GM04504 (cell line): ENCODE results near the gene FGGY.
"Not testable (repeated sequence)": the region's sequence is repeated elsewhere in the genome, so short reads cannot be mapped to it uniquely, and the experiment has no call there.

Experiments
- DNase-seq: peaks from one replicate; pipeline ENCODE4 v3.0.0-alpha.2; 2012; ENCODE audit warnings: low read depth

Gene FGGY

DNA sequence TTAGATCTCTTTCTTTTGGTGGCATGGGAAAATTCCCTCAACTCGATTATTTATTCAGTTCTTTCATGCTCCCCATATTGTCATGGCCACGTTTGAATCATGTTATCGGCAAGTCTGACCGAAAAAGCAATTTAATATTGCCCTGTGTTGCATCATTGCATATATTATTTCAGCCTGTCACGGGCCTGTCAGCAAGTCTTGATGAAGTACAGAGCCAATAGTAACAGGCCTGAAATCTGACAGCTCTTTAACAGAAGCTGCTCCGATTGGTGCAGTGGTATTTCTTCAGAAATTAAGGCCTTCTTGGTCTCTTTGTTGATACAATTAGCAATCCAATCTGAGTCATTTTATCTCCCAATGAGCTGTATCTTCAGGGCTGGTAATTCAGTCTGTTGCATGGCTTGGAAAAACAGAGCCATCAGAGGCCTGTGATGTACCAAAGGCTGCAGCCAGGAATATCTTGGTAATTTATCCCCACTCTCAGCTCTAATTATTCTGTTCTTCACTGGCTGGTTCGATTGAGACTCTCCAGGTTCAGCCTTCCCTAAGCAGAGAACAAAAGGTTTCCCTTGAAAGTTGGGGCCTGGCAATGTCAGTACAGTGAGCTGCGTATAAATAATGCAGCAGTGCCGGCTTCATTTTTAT is 149.5 kb downstream of the FGGY start:
- DNase-seq, result peak; percentile 68

DNA sequence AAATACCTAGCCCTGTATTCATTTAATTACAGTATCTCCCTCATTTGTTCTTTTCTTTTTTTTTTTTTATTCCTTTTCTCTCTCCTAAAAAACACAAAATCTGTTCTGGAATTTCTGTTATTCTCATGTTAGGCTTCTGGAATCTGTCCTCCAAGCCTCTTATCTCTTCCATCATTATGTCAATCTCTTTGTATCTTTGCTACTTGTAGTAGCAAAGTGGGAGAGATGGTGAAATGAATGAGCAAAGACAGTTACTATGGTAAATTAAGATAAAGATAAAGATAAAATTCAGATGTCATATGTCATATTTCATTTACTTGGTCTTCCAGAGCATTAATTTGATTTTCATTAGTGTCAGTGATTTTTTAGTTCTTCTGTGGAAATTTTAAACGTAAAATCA is 155.1 kb downstream of the FGGY start:
- no peak for DNase-seq

DNA sequence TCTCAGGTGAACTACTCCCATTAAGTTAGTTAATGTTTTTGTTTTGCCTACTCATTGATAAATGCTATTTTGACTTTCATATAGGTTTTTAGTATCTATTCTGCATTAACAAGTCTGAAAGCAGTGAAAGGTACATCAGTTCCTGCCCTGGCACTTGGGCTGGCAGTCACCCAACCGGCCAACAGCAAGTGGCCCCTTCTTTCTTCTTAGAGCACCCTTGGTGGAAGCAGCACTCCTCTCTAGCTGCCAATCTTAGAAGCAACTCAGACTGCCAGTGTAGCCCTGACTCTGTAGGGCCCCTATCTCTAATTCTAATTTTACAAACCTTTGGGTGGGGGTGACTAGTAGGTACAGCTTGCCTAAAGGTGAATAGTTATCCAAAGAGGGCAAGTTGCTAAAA is 155.7 kb downstream of the FGGY start:
- DNase-seq, result no peak

DNA sequence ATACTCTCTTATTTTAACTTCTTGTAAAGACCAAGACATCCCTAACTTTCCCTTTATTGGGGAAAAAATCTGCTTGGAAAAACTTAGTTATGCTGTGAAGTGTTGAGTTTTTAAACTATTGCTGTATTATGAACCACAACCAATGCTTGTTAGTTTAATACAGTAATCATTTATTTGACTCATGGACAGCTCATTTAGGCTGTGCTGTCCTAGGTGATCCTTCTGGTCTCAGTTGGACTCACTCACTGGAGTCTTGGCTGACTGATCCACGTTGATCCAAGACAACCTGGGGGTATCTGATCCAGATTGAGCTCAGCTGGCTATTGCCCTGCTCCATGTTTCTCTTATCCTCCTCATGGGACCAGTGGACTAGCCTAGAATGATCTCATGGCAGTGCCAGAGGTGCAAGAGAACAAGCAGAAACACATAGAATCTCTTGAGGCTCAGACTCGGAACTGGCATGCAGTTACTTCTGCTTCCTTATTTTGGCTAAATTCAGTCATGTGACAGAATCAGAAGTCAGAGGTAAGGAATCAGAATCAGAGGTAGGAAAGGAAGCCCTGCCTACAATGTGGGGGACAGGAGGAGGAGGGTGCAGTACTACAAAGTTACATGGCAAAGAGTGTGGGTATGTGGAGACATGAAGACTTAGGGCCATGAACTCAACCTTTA is 156.5 kb downstream of the FGGY start:
- no peak for DNase-seq

DNA sequence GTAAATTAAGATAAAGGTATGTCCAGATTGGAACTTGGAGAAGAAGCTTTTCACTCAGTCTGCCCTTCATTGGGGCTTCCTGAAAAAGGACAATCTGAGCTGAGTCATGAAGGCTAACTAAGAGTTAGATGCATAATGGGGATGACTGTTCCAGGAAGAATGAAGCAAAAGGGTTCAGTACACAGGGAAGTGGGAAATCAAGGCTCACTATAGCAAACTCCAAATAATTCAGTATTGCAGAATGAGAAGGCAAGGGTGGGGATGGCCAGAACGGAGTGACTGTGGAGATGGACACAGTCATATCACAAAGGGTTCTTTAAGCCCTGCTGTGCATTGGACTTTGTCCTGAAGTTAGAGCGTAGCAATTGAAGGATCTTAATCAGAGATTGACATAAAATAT is 158.3 kb downstream of the FGGY start:
- no peak for DNase-seq

DNA sequence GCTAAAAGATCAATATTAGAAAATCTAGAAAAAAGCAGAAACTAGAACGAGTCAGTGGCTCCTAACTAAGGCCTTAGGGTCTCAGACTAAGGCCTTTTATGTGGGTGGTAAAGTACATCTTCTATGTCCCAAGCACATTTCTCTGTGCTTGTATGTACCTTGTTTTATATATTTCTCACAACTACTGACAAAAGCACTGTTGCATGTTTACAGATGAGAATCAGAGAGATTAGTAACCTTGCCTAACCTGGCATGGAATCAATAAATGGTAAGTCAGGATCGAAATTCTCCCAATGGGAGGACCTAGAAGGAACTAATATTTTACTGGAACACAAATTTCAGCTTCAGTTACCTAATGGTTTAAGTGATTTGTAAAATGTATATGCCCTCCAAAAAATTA is 160.9 kb downstream of the FGGY start:
- DNase-seq, result no peak

DNA sequence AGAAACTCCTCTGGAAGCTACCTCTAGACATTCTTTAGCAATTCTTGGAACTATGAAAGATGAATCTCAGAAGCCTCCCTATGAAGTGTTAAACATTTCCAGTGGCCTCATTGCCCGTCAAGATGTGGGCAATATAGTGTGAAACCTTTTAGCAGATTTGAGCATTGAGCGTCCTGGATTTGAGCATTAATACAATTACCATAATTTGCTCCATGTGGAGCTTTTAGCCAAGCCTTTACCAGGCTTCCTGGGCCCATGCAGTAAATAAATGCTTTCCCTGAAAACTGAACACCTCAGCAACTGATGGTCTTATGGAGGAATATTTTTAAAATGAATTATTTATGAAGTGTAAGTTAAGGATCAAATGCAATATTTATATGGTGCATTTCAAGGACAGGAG is 162.0 kb downstream of the FGGY start:
- DNase-seq, result no peak

DNA sequence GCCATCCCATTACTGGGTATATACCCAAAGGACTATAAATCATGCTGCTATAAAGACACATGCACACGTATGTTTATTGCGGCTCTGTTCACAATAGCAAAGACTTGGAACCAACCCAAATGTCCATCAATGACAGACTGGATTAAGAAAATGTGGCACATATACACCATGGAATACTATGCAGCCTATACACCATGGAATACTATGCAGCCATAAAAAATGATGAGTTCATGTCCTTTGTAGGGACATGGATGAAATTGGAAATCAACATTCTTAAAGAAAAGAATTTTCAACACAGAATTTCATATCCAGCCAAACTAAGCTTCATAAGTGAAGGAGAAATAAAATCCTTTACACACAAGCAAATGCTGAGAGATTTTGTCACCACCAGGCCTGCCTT is 166.0 kb downstream of the FGGY start:
- DNase-seq, result not testable (repeated sequence)

DNA sequence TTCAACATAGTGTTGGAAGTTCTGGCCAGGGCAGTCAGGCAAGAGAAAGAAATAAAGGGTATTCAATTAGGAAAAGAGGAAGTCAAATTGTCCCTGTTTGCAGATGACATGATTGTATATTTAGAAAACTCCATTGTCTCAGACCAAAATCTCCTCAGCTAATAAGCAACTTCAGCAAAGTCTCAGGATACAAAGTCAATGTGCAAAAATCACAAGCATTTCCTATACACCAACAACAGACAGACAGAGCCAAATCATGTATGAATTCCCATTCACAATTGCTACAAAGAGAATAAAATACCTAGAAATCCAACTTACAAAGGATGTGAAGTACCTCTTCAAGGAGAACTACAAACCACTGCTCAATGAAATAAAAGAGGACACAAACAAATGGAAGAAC is 168.6 kb downstream of the FGGY start:
- DNase-seq, result not testable (repeated sequence)

DNA sequence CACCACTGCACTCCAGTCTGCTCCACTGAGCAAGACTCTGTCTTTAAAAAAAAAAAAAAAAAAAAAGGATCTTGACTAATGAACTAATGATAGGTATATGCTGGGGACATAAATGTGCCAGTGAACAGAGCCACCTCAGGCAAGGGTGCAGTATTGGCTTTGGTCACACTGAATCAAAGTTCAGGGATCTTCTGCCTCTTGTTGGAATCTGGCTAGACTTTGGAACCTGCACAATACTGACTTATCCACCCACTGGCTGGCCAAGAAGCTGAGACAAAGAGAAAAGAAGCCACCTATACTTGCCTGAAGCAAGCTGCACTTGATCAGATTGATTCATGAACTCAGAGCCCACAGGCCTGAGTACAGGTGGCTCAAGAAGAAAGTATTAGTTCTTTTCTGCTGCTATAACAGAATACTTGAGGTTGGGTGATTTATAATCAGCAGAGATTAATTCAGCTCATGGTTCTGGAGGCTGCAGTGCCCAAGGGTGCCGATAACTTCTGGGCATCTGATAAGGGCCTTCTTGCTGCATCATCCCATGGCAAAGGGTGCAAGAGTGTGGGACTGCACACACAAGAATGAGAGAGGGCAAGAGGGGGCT is 172.0 kb downstream of the FGGY start:
- no peak for DNase-seq

DNA sequence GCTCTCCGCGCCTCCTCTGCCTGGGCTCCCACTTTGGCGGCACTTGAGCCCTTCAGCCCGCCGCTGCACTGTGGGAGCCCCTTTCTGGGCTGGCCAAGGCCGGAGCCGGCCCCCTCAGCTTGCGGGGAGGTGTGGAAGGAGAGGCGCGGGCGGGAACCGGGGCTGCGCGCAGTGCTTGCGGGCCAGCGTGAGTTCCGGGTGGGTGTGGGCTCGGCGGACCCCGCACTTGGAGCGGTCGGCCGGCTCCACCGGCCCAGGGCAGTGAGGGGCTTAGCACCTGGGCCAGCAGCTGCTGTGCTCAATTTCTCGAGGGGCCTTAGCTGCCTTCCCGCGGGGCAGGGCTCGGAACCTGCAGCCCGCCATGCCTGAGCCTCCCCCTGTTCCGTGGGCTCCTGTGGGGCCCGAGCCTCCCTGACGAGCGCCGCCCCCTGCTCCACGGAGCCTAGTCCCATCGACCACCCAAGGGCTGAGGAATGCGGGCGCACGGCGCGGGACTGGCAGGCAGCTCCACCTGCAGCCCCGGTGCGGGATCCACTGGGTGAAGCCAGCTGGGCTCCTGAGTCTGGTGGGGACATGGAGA is 175.2 kb downstream of the FGGY start:
- not testable (repeated sequence) for DNase-seq

DNA sequence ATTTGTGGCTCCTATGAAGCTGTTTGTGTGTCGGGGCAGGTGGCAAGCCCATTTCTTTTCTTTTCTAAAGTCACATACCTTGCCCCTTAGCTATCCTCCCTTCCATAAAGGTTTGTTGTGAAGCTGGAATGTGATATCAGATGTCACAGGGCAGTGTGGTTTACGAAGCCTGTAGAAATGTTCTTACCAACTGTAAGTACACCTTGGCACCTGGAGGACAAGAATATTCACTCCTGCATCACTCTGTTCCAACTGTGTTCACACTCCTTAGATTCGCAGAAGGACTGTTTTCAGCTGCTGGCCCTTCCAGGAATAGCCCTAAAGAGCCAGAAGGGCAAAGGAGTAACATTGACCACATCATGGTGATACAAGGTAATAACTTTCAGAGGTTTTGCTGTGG is 176.9 kb downstream of the FGGY start:
- DNase-seq, result no peak

DNA sequence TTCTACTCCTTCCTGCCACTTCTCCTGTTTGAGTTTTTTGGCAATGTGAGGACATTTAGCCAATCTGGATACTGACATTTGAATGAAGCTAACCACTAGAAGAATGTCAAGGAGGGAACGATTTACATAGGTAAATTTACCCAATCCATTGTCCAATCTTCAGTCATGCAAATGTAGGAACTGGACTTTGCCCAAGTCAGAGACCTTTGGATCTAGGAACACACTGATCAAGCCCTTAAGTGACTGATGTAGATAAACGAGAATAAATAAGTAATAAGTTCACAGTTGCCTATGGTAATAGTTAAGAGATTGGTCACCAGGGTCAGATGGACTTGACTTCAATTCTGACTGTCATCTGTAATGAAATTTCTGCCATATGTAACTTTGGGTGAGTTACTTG is 177.6 kb downstream of the FGGY start:
- no peak for DNase-seq

DNA sequence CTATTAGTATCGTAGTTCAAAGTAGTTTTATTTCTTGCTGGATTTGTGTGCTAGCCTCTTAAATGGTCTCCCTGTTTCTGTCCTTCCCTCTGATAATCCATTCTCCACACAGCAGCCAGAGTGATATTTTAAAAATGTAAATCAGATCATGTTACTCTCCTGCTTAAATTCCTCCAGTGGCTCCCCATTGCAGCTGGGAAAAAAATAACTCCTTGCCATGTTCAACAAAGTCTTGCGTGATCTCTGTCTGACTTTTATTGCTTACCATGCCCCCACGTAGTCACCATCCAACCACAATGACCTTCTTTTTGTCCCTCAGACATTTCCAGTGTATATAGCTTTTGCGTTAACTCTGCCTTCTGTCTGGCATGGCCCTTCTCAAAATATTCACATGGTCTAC is 178.8 kb downstream of the FGGY start:
- no peak for DNase-seq

DNA sequence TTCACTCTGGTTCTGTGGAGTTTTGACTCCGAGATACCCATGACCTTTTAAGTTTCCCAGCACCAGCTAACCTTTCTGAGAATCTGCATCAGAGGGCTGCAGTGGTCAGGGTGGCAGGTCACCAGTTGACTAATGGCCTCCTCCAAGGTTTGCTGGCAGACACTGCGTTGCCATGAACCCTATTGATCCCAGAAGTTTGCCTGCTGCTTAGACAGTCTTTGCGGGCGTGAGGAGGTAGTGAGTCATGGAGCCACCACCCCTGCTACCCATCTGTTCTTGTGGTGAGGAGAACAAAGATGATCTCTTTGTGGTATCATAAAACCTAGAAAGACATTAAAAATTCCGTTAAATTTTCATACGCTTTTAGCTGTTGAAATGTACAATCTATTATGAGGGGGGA is 180.4 kb downstream of the FGGY start:
- DNase-seq, result peak; percentile 77

DNA sequence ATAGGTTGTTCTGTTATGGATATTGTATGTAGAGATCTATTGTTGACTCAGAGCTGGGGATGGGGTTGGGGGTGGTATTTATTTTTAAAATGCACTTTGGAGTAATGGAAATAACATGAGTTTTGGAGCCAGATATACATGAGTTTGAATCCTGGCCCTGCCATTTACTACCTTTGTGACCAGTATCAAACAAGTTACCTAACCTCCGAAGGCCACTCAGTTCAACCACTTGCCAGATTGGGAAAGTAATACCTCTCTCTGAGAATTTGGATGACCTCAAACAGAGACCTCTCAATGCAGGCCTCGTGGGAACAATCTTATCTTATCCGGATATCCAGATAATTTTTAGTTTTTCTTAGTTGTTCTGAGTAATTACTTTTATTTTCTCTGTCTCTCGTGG is 181.0 kb downstream of the FGGY start:
- no peak for DNase-seq

DNA sequence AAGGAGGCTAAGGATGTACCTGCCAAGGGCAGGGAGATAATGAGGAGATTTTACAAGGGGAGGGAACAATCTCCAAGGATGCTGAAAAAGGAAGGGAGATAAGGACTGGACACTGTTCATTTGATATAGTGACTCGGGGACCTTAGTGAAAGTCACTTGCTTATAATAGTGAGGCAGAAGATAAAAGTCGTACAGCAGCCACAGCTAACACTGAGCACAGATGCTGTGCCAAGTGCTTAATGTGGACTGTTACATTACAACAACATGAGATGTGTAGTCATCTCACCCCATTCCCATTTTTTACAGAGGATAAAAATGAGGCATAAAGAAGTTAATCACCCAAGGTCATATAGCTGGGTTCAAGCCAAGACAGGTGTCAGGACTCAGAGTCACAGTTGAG is 181.9 kb downstream of the FGGY start:
- no peak for DNase-seq

DNA sequence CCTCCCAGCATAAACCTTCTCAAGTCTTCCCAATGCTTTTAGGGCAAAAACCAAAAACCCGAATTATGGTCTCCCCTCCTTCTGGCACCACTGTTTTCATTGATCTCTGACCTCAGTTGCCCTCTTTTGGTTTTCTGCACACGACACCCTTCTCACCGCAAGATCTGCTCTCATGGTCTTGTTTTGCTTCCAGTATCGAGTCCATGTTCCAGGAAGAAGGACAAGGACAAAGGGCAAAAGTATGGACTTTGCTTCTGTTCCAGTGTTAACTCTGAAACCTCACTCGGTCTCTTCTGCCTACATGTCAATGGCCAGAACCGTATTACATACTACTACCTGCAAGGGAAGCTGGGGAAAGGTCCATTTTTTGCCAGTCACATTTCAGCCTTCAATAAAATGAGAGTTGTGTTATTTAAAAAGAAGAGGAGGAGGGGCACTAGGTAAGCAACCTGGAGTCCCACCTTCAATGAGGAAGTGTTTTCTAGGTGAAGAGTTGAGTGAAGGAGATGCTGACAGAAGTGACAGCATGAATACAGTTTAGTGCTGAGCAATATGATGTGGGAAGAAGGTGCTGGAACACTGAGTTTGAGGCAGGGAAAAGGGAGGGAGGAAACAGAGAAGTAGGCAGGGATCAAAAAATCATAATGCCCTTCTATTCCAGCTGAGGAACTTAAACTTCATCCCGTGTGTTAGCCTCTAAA is 183.4 kb downstream of the FGGY start:
- no peak for DNase-seq

DNA sequence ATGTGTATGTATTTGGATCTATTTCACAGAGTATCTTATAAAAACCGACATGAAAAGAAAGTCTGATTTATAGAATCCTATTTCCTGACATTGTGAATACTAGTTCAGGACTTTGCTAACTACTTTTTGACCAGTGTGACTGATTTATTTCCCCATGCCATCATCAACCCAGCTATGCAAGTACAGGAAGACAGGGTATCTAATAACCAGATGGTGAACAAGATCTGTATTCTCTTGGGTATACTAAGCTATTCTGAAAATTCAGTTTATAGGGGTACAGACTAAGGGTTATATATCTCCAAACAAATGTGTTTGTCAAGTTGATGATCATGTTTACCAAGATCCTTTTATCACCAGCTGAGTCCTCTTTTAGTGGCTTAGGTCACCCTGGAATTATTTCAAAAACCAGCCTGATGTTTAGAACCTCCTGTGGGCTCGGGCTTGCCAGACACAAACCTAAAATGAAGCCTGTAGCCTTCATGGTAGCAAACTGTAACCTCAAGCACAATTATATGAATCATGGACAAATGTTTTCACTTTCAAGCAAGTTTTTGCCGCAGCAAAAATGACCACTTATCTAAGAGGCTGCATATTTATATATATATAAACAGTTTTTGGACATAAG is 185.1 kb downstream of the FGGY start:
- DNase-seq, result peak; percentile 69

DNA sequence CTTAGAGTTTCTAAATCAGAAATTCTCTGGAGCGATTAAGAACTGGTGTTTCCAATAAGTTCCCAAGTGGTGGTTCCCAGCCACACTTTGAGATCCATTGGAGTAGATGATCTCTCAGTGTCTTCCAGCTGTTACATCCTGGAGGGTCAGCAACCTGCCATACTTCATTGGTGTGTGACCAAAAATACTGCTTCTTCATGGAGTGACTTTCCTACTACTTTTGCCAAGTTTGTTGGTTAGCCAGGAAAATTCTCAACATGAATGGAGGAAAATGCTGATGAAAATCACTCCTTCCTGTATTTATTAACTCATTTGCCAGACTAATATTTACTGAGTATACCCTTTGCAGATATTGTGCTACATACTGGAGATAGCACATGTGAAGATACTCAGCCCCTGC is 186.1 kb downstream of the FGGY start:
- DNase-seq, result no peak

DNA sequence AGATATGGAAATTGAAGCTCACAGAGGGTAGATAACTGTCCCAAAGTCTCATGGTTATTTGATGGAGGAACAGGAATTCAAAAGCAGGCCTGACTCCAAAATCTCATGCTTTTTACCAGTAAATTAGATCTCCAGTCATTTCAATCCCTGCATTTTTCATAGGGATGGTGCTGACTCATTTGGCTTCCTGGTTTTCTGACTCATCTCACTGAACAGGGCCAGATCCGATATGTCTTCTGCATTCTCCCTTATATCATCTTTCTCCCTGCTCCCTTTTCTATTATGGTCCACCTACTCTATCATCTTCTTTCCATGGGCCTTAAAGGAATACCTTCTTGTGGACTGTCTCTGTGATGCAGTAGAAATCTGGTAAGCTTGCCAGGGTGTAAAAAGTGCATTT is 187.2 kb downstream of the FGGY start:
- DNase-seq, result peak; percentile 86

DNA sequence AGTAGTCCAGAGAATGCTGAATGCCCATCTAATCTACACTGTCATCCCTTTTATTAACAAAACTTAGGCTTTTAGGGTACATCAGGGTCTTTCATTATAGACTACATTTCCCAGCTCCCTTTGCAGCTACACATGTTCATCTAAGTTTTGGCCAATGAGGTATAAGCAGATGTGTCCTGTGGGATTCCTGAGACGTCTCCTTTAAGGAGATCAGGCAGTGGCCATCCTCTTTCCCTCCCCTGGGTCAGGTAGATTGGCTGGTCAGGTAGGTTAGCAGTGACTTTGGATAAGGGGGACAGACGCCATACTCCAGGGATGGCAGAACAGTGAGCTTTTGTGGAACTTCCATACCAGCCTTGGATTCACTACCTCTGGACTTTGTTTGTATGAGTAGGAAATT is 188.3 kb downstream of the FGGY start:
- no peak for DNase-seq
